ENCODE data around the gene RSBN1L. TPM values are rescaled to one million over a fixed set of nuclear protein-coding genes. Genes with fewer than 3 reads are reported as not detected.

RSBN1L gene
- polyA plus RNA-seq, 3 donors = 1.3 to 10.0 (median 2.2) TPM

DNA sequence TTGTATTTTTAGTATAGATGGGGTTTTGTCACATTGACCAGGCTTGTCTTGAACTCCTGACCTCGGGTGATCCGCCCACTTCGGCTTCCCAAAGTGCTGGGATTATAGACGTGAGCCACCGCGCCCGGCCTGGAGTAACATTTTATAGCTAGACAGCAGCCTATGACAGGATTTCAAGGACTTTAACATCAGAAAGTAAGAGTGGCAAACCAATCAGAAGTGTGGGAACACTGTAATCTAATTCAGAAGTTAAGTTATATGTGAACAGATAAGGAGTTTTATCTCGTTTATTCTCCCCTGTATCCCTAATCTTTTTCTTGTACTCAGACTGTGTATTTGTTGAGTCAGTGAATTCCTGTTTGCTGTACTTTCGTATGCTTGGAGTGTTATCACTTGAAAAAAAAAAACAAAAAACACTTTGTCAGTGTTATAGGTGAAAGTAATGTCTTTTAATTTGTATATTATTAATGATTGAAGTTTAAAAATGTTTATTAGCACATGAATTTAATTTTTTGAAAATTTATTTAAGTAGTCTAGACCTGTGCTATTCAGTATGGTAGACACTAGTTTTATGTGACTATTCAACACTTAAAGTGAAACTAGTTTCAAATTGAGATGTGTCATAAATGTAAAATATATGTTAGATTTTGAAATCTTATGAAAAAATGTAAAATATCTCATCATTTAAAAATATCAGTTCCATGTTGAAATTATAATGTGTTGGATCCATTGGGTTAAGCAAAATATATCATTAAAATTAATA, 38.6 kb downstream of the RSBN1L start:
- Mint-ChIP-seq H3K4me1 (peaks cover 6% of the 10 kb centered on the region), H3K4me3 (no peak overlapping the region), H3K27me3 (ENCODE audit: low read depth in 3 of 3) (no peaks in the 10 kb centered on the region), H3K27ac (peak overlapping the region in 2 of 7 donors; percentile 46 to 85), H3K9me3 (no peaks in the 10 kb centered on the region), H3K36me3 (peaks cover 24 to 32% of the 10 kb centered on the region in 2 donors)
- peaks cover 87% of the 10 kb centered on the region for H3K79me2 ChIP-seq (ENCODE audit: insufficient read depth, low read length)
- TF ChIP-seq, protein P1, sequence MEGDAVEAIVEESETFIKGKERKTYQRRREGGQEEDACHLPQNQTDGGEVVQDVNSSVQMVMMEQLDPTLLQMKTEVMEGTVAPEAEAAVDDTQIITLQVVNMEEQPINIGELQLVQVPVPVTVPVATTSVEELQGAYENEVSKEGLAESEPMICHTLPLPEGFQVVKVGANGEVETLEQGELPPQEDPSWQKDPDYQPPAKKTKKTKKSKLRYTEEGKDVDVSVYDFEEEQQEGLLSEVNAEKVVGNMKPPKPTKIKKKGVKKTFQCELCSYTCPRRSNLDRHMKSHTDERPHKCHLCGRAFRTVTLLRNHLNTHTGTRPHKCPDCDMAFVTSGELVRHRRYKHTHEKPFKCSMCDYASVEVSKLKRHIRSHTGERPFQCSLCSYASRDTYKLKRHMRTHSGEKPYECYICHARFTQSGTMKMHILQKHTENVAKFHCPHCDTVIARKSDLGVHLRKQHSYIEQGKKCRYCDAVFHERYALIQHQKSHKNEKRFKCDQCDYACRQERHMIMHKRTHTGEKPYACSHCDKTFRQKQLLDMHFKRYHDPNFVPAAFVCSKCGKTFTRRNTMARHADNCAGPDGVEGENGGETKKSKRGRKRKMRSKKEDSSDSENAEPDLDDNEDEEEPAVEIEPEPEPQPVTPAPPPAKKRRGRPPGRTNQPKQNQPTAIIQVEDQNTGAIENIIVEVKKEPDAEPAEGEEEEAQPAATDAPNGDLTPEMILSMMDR (IDR thresholded peaks at IDR 0.05) = no peak
- WGBS (ENCODE audit: insufficient coverage) = 95% methylated on average over 7 of the region's 9 CpGs
- no peaks in the 10 kb centered on the region for H3K9me3 ChIP-seq (replicated peaks in 1 of 2; ENCODE audit: control insufficient read depth in 1 of 2, insufficient read depth in 1 of 2, low read length in 2 of 2)
- H3K9ac ChIP-seq (ENCODE audit: insufficient read depth, low read length, poor library complexity, severe bottlenecking) = no peak overlapping the region
- no peak for DNase-seq
- H3K4me1 ChIP-seq (ENCODE audit: control insufficient read depth in 1 of 2, insufficient read depth in 2 of 2, low read length in 2 of 2) = no peaks in the 10 kb centered on the region
- peak overlapping the region in 1 of 2 donors; percentile 5 for H3K27ac ChIP-seq (ENCODE audit: low read depth in 1 of 2, low read length in 2 of 2)
- intact Hi-C loops (cut with micrococcal nuclease) = no loop called here
- H3K4me3 ChIP-seq (replicated peaks in 1 of 3; ENCODE audit: low read depth in 2 of 3, low read length in 3 of 3) = no peak overlapping the region
- H3K27me3 ChIP-seq (ENCODE audit: control insufficient read depth in 2 of 2, insufficient read depth in 2 of 2, low read length in 2 of 2) = no peaks in the 10 kb centered on the region
- H3K4me2 ChIP-seq (replicated peaks; ENCODE audit: extremely low read depth, low read length, poor library complexity, severe bottlenecking) = no peak overlapping the region
- H4K20me1 ChIP-seq (ENCODE audit: insufficient read depth, low read length) = peaks cover 74% of the 10 kb centered on the region
- no peak overlapping the region for H2AFZ ChIP-seq (ENCODE audit: insufficient read depth, low read depth, low read length, poor library complexity, severe bottlenecking)
- H3K36me3 ChIP-seq (replicated peaks in 1 of 2; ENCODE audit: control insufficient read depth in 1 of 2, insufficient read depth in 2 of 2, low read length in 2 of 2) = peaks cover 16 to 31% of the 10 kb centered on the region in 2 donors

DNA sequence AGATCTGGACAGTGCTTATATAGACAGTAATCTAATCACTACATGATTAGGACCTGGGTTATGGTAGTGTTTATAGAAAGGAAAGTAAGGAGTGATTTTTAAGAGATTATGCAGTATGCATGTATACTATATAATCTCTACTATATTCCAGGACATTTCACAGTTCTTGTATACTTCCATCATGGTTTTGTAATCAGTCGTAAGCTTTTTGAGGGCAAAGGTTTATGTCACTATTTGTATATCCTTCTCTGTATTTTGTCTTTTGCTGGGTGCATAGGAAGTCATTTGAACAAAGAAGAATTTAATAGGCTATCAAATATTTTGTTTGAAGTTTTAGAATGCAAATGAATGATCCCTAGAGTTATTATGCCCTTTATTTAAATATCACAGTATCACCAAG, 39.2 kb downstream of the RSBN1L start:
- TF ChIP-seq, protein P1 (IDR thresholded peaks at IDR 0.05) = no peak
- no peaks in the 10 kb centered on the region for H3K9me3 Mint-ChIP-seq
- peaks cover 3% of the 10 kb centered on the region for H3K4me1 Mint-ChIP-seq
- H3K36me3 Mint-ChIP-seq = peaks cover 23 to 32% of the 10 kb centered on the region in 2 donors
- H3K27ac Mint-ChIP-seq = peak overlapping the region in 2 of 7 donors; percentile 16 to 85
- Histone ChIP-seq H3K79me2 (ENCODE audit: insufficient read depth, low read length) (peaks cover 80% of the 10 kb centered on the region), H3K27ac (ENCODE audit: low read depth in 1 of 2, low read length in 2 of 2) (no peak overlapping the region), H3K4me1 (ENCODE audit: control insufficient read depth in 1 of 2, insufficient read depth in 2 of 2, low read length in 2 of 2) (no peaks in the 10 kb centered on the region), H3K9ac (ENCODE audit: insufficient read depth, low read length, poor library complexity, severe bottlenecking) (no peak overlapping the region), H3K9me3 (replicated peaks in 1 of 2; ENCODE audit: control insufficient read depth in 1 of 2, insufficient read depth in 1 of 2, low read length in 2 of 2) (no peaks in the 10 kb centered on the region), H3K27me3 (ENCODE audit: control insufficient read depth in 2 of 2, insufficient read depth in 2 of 2, low read length in 2 of 2) (no peaks in the 10 kb centered on the region), H3K4me3 (replicated peaks in 1 of 3; ENCODE audit: low read depth in 2 of 3, low read length in 3 of 3) (no peak overlapping the region), H2AFZ (ENCODE audit: insufficient read depth, low read depth, low read length, poor library complexity, severe bottlenecking) (no peak overlapping the region), H4K20me1 (ENCODE audit: insufficient read depth, low read length) (peaks cover 68% of the 10 kb centered on the region), H3K36me3 (replicated peaks in 1 of 2; ENCODE audit: control insufficient read depth in 1 of 2, insufficient read depth in 2 of 2, low read length in 2 of 2) (peaks cover 16 to 31% of the 10 kb centered on the region in 2 donors), H3K4me2 (replicated peaks; ENCODE audit: extremely low read depth, low read length, poor library complexity, severe bottlenecking) (no peak overlapping the region)
- WGBS (ENCODE audit: insufficient coverage) = no CpG with 5 or more reads among the region's 1 CpG
- H3K27me3 Mint-ChIP-seq (ENCODE audit: low read depth in 3 of 3) = no peaks in the 10 kb centered on the region
- intact Hi-C loops (cut with micrococcal nuclease) = no loop called here
- DNase-seq = no peak
- no peak overlapping the region for H3K4me3 Mint-ChIP-seq

Measured in CD14-positive monocyte (primary cell).